DOHH2 (cell line): ENCODE measurements around the gene BHLHE23.

Source experiments
- EZH2phosphoT487 ChIP-seq: fragments of 200-600 bp; sonication (generic); IDR thresholded peaks from 2 replicates; pipeline ENCODE4 v1.6.1; 2017; ENCODE audit warnings: borderline replicate concordance, mild to moderate bottlenecking, antibody characterized with exemption, low read length, moderate library complexity, mixed read lengths
- TF ChIP-seq, protein P1 (sequence below): fragments of 200-600 bp; sonication (generic); IDR thresholded peaks from one replicate; pipeline ENCODE4 v1.5.1; 2014; ENCODE audit warnings: antibody characterized with exemption, mild to moderate bottlenecking, low read depth, low read length; ENCODE audit not compliant: poor library complexity, severe bottlenecking

DNA sequence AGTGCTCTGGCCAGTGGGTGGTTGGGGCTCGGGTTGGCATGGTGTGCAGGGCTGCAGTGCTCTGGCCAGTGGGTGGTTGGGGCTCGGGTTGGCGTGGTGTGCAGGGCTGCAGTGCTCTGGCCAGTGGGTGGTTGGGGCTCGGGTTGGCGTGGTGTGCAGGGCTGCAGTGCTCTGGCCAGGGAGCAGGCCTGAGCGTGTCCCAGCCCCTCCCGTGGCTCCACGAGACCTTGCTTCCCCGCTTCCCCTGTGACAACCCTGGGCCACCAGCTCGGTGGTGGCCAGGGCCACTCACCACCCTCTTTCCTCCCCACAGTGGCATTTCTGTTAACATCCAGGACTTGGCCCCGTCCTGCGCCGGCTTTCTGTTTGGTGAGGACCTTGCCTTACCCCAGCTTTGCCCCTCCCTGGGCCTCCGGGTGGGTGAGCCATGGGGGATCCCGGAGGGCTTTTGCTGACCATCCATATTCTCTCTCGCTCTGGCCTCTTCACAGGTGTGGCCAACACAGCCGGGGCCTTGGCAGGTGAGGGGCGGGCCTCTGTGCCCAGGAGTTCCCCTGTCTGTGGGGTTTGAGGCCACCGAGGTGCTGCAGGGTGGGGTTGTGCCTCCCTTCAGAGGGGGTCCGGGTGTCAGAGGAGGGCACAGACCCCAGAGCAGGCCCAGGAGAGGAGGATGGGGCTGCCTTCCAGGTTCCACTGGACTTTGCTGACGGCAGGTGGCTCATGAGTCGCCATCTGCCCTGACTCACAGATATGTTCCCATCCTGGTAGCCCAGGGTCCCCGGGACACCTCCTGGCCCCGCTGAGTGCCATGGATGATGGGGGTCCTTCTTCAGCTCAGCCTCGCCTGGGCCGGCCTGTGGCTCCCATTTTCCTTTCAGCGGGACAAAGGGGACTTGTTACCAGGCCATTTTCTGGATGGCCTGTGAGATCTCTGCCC is 40.3 kb downstream of the BHLHE23 start:
- TF ChIP-seq, protein P1, sequence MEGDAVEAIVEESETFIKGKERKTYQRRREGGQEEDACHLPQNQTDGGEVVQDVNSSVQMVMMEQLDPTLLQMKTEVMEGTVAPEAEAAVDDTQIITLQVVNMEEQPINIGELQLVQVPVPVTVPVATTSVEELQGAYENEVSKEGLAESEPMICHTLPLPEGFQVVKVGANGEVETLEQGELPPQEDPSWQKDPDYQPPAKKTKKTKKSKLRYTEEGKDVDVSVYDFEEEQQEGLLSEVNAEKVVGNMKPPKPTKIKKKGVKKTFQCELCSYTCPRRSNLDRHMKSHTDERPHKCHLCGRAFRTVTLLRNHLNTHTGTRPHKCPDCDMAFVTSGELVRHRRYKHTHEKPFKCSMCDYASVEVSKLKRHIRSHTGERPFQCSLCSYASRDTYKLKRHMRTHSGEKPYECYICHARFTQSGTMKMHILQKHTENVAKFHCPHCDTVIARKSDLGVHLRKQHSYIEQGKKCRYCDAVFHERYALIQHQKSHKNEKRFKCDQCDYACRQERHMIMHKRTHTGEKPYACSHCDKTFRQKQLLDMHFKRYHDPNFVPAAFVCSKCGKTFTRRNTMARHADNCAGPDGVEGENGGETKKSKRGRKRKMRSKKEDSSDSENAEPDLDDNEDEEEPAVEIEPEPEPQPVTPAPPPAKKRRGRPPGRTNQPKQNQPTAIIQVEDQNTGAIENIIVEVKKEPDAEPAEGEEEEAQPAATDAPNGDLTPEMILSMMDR, result no peak
- no peak for TF ChIP-seq EZH2phosphoT487
